ENCODE results near the gene ZNF786. TPM values are rescaled to one million over a fixed set of nuclear protein-coding genes. Genes with fewer than 3 reads are reported as not detected.

The ZNF786 gene
- total and polyA plus RNA-seq, 9 donors: 3.9 to 11.6 (median 7.8) TPM

DNA sequence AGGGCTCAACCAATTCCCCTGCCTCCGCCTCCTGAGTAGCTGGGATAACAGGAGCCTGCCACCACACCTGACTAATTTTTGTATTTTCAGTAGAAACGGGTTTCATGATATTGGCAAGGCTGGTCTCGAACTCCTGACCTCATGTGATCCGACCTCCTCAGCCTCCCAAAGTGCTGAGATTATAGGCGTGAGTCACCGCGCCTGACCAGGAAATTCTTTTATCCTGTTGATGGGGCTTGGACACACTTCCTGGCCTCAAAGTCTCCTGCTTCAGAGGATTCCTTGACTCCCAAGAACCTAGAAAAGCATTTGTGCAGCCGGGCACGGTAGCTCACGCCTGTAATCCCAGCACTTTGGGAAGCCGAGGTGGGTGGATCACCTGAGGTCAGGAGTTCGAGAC lies 19.5 kb upstream of the ZNF786 start:
- Histone ChIP-seq H3K4me1 (ENCODE audit: insufficient read depth) (no peaks in the 10 kb centered on the region), H3K4me3 (no peak overlapping the region), H3K27ac (no peak overlapping the region), H3K9me3 (no peaks in the 10 kb centered on the region), H3K27me3 (no peaks in the 10 kb centered on the region), H3K36me3 (no peaks in the 10 kb centered on the region)
- intact Hi-C loops (cut with DNase I): no loop called here
- DNase-seq: no peak
- 93 to 97% (median 95%) methylated on average over 12 of the region's 12 CpGs for WGBS, 3 donors
- TF ChIP-seq, protein P1, sequence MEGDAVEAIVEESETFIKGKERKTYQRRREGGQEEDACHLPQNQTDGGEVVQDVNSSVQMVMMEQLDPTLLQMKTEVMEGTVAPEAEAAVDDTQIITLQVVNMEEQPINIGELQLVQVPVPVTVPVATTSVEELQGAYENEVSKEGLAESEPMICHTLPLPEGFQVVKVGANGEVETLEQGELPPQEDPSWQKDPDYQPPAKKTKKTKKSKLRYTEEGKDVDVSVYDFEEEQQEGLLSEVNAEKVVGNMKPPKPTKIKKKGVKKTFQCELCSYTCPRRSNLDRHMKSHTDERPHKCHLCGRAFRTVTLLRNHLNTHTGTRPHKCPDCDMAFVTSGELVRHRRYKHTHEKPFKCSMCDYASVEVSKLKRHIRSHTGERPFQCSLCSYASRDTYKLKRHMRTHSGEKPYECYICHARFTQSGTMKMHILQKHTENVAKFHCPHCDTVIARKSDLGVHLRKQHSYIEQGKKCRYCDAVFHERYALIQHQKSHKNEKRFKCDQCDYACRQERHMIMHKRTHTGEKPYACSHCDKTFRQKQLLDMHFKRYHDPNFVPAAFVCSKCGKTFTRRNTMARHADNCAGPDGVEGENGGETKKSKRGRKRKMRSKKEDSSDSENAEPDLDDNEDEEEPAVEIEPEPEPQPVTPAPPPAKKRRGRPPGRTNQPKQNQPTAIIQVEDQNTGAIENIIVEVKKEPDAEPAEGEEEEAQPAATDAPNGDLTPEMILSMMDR (IDR thresholded peaks at IDR 0.05): no peak
- TF ChIP-seq POLR2A (IDR thresholded peaks at IDR 0.05) (no peak), EP300 (IDR thresholded peaks at IDR 0.05) (no peak)

DNA sequence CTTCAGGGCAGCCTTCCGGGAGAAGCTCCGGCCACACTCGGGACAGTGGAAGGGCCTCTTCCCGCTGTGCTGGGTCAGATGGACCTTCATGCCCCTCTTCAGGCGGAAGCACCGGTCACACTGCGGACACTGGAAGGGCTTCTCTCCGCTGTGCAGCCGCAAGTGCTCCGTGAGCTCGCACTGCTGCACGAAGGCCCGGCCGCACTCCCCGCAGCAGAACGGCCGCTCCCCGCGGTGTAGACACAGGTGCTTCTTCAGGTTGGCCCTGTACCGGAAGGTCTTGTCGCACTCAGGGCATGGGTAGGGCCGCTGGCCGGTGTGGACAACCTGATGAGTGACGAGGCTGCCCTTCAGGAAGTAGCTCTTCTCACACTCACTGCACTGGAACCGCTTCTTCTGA lies 14.2 kb upstream of the ZNF786 start:
- no peak overlapping the region for H3K27ac ChIP-seq
- TF ChIP-seq, protein P1 (IDR thresholded peaks at IDR 0.05): no peak
- TF ChIP-seq EP300 (IDR thresholded peaks at IDR 0.05) (no peak), POLR2A (IDR thresholded peaks at IDR 0.05) (no peak)
- no peak overlapping the region for H3K4me3 ChIP-seq
- H3K27me3 ChIP-seq: no peaks in the 10 kb centered on the region
- 96 to 97% (median 96%) methylated on average over 25 of the region's 25 CpGs for WGBS, 3 donors
- no peaks in the 10 kb centered on the region for H3K36me3 ChIP-seq
- intact Hi-C loops (cut with DNase I): no loop called here
- H3K9me3 ChIP-seq: no peaks in the 10 kb centered on the region
- DNase-seq: no peak
- no peaks in the 10 kb centered on the region for H3K4me1 ChIP-seq (ENCODE audit: insufficient read depth)

DNA sequence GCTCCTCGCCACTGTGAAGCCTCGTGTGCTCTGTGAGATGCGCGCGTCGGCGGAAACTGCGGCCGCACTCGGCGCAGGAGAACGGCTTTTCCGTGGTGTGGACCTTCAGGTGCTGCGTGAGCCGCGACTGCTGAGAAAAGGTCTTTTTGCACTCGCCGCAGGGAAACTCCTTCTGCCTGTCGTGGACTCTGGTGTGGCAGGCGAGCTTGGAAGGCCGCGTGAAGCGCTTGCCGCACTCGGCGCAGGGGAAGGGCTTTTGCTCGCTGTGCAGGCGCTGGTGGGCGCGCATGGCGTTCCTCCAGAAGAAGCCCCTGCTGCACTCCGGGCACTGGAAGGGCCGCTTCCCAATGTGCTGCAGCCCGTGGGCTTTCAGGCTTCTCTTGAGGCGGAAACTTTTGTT lies 13.7 kb upstream of the ZNF786 start:
- intact Hi-C loops (cut with DNase I): no loop called here
- no peaks in the 10 kb centered on the region for H3K27me3 ChIP-seq
- DNase-seq: no peak
- no peak overlapping the region for H3K4me3 ChIP-seq
- H3K9me3 ChIP-seq: no peaks in the 10 kb centered on the region
- WGBS, 3 donors: 97 to 98% (median 97%) methylated on average over 35 of the region's 35 CpGs
- no peaks in the 10 kb centered on the region for H3K4me1 ChIP-seq (ENCODE audit: insufficient read depth)
- TF ChIP-seq POLR2A (IDR thresholded peaks at IDR 0.05): no peak
- TF ChIP-seq EP300 (IDR thresholded peaks at IDR 0.05): no peak
- TF ChIP-seq, protein P1 (IDR thresholded peaks at IDR 0.05): no peak
- no peaks in the 10 kb centered on the region for H3K36me3 ChIP-seq
- no peak overlapping the region for H3K27ac ChIP-seq

DNA sequence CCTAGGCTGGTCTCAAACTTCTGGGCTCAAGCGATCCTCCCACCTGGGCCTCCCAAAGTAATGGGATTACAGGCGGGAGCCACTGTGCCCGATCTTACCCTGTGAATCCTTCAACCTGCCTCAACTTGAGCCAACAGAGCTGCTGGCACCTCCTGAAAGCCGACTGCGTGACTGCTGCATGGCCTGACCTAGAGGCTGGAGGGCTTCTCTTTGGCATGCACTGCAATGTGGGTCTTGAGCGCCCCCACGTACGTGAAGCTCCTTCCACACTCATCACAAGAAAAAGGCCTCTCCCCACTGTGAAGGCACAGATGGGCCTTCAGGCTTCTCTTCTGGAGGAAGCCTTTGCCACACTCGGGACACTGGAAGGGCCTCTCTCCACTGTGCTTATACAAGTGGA lies 12.9 kb upstream of the ZNF786 start:
- H3K4me1 ChIP-seq (ENCODE audit: insufficient read depth): no peaks in the 10 kb centered on the region
- H3K4me3 ChIP-seq: no peak overlapping the region
- DNase-seq: no peak
- WGBS, 3 donors: 92 to 94% (median 92%) methylated on average over 9 of the region's 9 CpGs
- H3K27me3 ChIP-seq: no peaks in the 10 kb centered on the region
- H3K9me3 ChIP-seq: no peaks in the 10 kb centered on the region
- H3K36me3 ChIP-seq: no peaks in the 10 kb centered on the region
- TF ChIP-seq EP300 (IDR thresholded peaks at IDR 0.05): no peak
- no peak for TF ChIP-seq POLR2A (IDR thresholded peaks at IDR 0.05)
- TF ChIP-seq, protein P1 (IDR thresholded peaks at IDR 0.05): no peak
- H3K27ac ChIP-seq: no peak overlapping the region
- intact Hi-C loops (cut with DNase I): no loop called here

DNA sequence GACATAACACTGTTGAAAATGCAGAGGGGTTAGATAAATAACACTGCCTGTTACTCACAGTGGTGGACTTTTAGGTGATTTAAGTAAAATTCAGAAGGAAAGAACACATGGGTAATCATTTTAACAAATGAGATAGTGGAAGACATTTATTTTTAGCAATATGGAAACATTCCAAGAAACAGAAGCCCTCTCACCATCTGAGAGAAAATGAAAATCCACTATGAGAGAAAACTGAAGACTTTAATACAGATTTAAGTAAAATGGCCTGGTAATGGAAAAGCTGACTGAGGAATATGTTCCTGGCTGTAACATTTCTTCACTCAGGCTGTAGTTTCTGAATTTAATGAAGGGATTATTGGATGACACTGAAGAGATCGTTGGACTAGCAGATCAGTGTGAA lies 12.1 kb upstream of the ZNF786 start:
- intact Hi-C loops (cut with DNase I): no loop called here
- TF ChIP-seq, protein P1 (IDR thresholded peaks at IDR 0.05): no peak
- WGBS, 3 donors: 49 to 69% (median 56%) methylated on average over 1 of the region's 1 CpG
- Histone ChIP-seq H3K27ac (no peak overlapping the region), H3K27me3 (no peaks in the 10 kb centered on the region), H3K4me1 (ENCODE audit: insufficient read depth) (no peaks in the 10 kb centered on the region), H3K36me3 (no peaks in the 10 kb centered on the region), H3K4me3 (no peak overlapping the region), H3K9me3 (no peaks in the 10 kb centered on the region)
- DNase-seq: no peak

All from ovary (tissue), 9 donors.